Measurements from ENCODE around the gene CETP. TPM values are rescaled to one million over a fixed set of nuclear protein-coding genes. Genes with fewer than 3 reads are reported as not detected.
A peak's percentile ranks its signal among the peaks of the same experiment; 100 is the strongest.

The CETP gene
- total and polyA plus RNA-seq, 2 of the 13 experiments (the other 11 are each of a cell fraction or from before 2014, with no cell fraction given) = 0.31 to 9.8 TPM

DNA sequence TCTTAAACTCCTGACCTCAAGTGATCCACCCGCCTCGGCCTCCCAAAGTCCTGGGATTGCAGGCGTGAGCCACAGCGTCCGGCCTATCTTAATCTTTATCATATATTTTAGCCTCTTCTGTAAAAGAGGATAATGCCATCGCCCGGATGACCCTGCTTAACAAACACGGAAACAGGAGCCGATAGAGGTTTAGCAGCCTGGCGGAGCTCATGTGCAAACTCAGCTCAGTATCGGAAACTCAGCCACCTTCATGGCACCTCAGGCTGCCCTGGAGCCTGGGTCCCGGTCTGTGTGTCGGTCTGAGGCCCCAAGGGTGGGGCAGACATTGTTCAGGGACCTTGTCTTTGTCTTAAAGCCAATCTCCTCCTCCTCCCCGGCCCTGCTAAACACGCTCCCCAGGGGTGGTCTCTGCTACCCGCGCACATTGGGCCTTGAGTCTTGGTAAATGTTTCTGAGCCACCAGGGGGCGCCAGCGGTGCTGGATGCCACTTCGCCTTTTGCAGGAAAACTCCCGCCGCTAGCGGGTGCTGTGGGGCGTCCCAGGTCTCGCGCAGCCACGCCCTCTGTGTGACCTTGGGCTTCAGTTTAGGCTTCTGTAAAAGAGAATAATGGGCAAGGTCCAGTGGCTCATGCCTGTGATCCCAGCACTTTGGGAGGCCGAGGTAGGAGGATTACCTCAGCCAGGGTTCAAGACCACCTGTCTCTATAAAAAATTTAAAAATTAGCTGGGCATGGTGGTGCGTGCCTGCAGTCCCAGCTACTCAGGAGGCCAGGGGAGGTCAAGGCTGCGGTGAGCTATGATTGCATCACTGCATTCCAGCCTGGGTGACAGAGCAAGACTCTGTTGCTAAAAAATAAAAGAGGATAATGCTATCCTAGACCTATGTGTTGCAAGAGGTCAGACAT, 2.7 kb downstream of the CETP start (continued):
- TF ChIP-seq GRHL1 (CRISPR knock-in tag; conservative IDR thresholded peaks at IDR 0.05) (no peak), ZNF343 (CRISPR knock-in tag; IDR thresholded peaks at IDR 0.05) (no peak), ZNF224 (CRISPR knock-in tag; IDR thresholded peaks at IDR 0.05) (no peak), MAFF (IDR thresholded peaks at IDR 0.05; ENCODE audit: low read depth, low read length) (no peak), ZNF567 (CRISPR knock-in tag; IDR thresholded peaks at IDR 0.05; ENCODE audit: borderline replicate concordance) (no peak), HBP1 (CRISPR knock-in tag; IDR thresholded peaks at IDR 0.05; ENCODE audit: low read depth) (no peak), NRL (CRISPR knock-in tag; IDR thresholded peaks at IDR 0.05; ENCODE audit: borderline replicate concordance) (peak; percentile 89), ZNF605 (CRISPR knock-in tag; IDR thresholded peaks at IDR 0.05) (peak; percentile 48; the same call in 1 of the 2 replicates), ZFP62 (CRISPR knock-in tag; IDR thresholded peaks at IDR 0.05) (no peak), WIZ (CRISPR knock-in tag; IDR thresholded peaks at IDR 0.05) (peak; percentile 72; the same call in 1 of the 2 replicates), ZNF496 (CRISPR knock-in tag; IDR thresholded peaks at IDR 0.05; ENCODE audit: insufficient replicate concordance) (no peak), ZNF333 (CRISPR knock-in tag; IDR thresholded peaks at IDR 0.05; ENCODE audit: borderline replicate concordance) (peak; percentile 35; the same call in 1 of the 2 replicates), KMT2A (CRISPR knock-in tag; IDR thresholded peaks at IDR 0.05) (no peak), ZNF709 (CRISPR knock-in tag; IDR thresholded peaks at IDR 0.05) (no peak; the same call in 1 of the 2 replicates), ZNF7 (CRISPR knock-in tag; IDR thresholded peaks at IDR 0.05) (no peak), KLF12 (CRISPR knock-in tag; IDR thresholded peaks at IDR 0.05; ENCODE audit: borderline replicate concordance) (peak; percentile 99), CCAR2 (optimal IDR thresholded peaks at IDR 0.05; ENCODE audit: low read depth, low read length) (peak; percentile 69), MAF1 (CRISPR knock-in tag; IDR thresholded peaks at IDR 0.05; ENCODE audit: borderline replicate concordance) (no peak), PRPF4 (IDR thresholded peaks at IDR 0.05; ENCODE audit: low read depth, low read length, poor library complexity, severe bottlenecking) (no peak), NR2C2 (CRISPR knock-in tag; IDR thresholded peaks at IDR 0.05; ENCODE audit: borderline replicate concordance) (peak; percentile 89), KLF16 (CRISPR knock-in tag; IDR thresholded peaks at IDR 0.05) (peak in 1 of 2 experiments; percentile 60; a peak in 2 of 4 replicates), ZNF703 (CRISPR knock-in tag; IDR thresholded peaks at IDR 0.05; ENCODE audit: borderline replicate concordance) (no peak), HOXA5 (CRISPR knock-in tag; IDR thresholded peaks at IDR 0.05) (0 out of 2 replicates have a peak, but pooled peaks have one; percentile 39), TCF7L2 (IDR thresholded peaks at IDR 0.05; ENCODE audit: low read depth, low read length) (no peak)
- TF ChIP-seq, protein P1, sequence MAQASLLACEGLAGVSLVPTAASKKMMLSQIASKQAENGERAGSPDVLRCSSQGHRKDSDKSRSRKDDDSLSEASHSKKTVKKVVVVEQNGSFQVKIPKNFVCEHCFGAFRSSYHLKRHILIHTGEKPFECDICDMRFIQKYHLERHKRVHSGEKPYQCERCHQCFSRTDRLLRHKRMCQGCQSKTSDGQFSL (CRISPR knock-in tag; IDR thresholded peaks at IDR 0.05) = no peak
- TF ChIP-seq, protein P2, sequence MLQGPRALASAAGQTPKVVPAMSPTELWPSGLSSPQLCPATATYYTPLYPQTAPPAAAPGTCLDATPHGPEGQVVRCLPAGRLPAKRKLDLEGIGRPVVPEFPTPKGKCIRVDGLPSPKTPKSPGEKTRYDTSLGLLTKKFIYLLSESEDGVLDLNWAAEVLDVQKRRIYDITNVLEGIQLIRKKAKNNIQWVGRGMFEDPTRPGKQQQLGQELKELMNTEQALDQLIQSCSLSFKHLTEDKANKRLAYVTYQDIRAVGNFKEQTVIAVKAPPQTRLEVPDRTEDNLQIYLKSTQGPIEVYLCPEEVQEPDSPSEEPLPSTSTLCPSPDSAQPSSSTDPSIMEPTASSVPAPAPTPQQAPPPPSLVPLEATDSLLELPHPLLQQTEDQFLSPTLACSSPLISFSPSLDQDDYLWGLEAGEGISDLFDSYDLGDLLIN (CRISPR knock-in tag; IDR thresholded peaks at IDR 0.05; ENCODE audit: borderline replicate concordance) = no peak
